SH-SY5Y (cell line): ENCODE data around the gene UPK1B.

Source experiments
- GATA2 ChIP-seq: IDR thresholded peaks from 2 replicates; pipeline ENCODE4 v1.6.1; 2011; ENCODE audit warnings: mild to moderate bottlenecking, low read depth, low read length
- GATA3 ChIP-seq: IDR thresholded peaks from 2 replicates; pipeline ENCODE4 v1.6.1; 2011; ENCODE audit warnings: low read depth, mild to moderate bottlenecking, low read length, moderate library complexity

- no peak for TF ChIP-seq GATA2
- no peak for TF ChIP-seq GATA3
Measured at GRCh38 chr3:119187266-119187665, 13.9 kb downstream of the UPK1B start.
